Gastroesophageal sphincter (tissue), 3 donors: Measurements from ENCODE around the gene C10orf90.

Experiments used
- POLR2A ChIP-seq, 2 donors: fragments of 450-650 bp; IDR thresholded peaks; one replicate each; pipeline ENCODE4 v1.6.1; 2017; ENCODE audit warnings: antibody characterized with exemption in 2 of 2, mild to moderate bottlenecking in 2 of 2, moderate library complexity in 1 of 2
- POLR2AphosphoS5 ChIP-seq: sonication (generic); formaldehyde crosslinking; IDR thresholded peaks from one replicate; pipeline ENCODE4 v1.6.1; 2017; ENCODE audit warnings: antibody characterized with exemption
- TF ChIP-seq, protein P1 (sequence below), 4 experiments: fragments of 200-600 bp in 2 of 4; fragments of 450-650 bp in 2 of 4; sonication (generic) in 1 of 4; IDR thresholded peaks; one replicate each; pipeline ENCODE4 v1.5.1; 2017 to 2019; ENCODE audit warnings: antibody characterized with exemption in 4 of 4, mild to moderate bottlenecking in 2 of 4, moderate library complexity in 2 of 4

DNA sequence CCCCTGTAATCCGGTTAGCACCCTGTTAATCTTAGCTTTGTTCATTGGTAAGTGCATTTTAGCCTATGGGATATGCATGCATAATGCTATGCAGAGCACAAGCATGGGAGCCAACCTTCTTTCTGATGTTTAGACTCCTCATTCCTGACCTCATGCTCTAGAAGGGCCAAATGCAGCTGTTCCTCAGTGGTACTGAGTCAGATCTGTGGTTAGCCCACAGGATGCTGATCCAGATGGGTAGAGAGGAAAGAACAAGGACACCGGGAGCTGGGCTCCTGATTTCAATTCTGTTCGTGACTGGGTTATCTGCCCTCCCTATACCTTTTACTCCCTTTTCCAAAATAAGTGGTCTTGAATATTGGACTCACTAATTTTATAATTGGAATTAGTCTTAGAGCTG lies 31.7 kb upstream of the C10orf90 start:
- TF ChIP-seq, protein P1, sequence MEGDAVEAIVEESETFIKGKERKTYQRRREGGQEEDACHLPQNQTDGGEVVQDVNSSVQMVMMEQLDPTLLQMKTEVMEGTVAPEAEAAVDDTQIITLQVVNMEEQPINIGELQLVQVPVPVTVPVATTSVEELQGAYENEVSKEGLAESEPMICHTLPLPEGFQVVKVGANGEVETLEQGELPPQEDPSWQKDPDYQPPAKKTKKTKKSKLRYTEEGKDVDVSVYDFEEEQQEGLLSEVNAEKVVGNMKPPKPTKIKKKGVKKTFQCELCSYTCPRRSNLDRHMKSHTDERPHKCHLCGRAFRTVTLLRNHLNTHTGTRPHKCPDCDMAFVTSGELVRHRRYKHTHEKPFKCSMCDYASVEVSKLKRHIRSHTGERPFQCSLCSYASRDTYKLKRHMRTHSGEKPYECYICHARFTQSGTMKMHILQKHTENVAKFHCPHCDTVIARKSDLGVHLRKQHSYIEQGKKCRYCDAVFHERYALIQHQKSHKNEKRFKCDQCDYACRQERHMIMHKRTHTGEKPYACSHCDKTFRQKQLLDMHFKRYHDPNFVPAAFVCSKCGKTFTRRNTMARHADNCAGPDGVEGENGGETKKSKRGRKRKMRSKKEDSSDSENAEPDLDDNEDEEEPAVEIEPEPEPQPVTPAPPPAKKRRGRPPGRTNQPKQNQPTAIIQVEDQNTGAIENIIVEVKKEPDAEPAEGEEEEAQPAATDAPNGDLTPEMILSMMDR (IDR thresholded peaks at IDR 0.05): no peak
- TF ChIP-seq POLR2AphosphoS5: no peak
- no peak for TF ChIP-seq POLR2A (IDR thresholded peaks at IDR 0.05)
